GM13976 (cell line): ENCODE measurements around the gene MKRN3.

Experiments
- DNase-seq: peaks from one replicate; pipeline ENCODE4 v3.0.0; 2012; ENCODE audit warnings: low spot score
- CTCF ChIP-seq: IDR thresholded peaks from 2 replicates; pipeline ENCODE4 v1.5.1; 2012; ENCODE audit warnings: borderline replicate concordance, mild to moderate bottlenecking; ENCODE audit not compliant: insufficient read depth; ENCODE audit errors: extremely low read depth, missing control alignments, control extremely low read depth
- in situ Hi-C: fragments of 300-500 bp; cut with MboI; formaldehyde crosslinking; loops from one replicate; pipeline ENCODE4 v1.12.0; 2022; ENCODE audit warnings: low sequenced_read_pairs, mixed read lengths, inconsistent platforms; ENCODE audit not compliant: unreplicated experiment

The MKRN3 gene

DNA sequence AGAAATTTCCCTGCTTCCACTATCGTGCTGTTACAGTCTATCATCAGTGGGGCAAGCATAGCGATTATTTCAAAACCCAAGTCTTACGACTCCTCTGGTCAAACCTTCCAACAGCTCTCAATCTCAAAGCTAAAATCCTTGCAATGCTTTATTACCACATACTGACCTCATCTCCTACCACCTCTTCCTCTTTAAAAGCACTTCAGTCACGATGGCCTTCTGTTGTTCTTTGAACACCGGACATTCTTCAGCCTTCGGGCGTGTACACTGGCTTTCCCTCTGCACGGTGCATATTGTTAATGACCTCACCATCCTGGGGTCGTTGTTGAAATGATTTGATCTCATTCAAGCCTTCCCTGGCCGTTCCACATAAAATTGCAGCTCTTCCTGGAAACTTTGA is 51.1 kb downstream of the MKRN3 start:
- no peak for TF ChIP-seq CTCF
- DNase-seq = no peak
- in situ Hi-C loops = no loop called here
